Endothelial cell of umbilical vein (primary cell): Measurements from ENCODE around the gene CCK.

Experiments
- EZH2 ChIP-seq: IDR thresholded peaks from 2 replicates; pipeline ENCODE4 v1.6.1; 2012; ENCODE audit warnings: borderline replicate concordance, low read depth, mild to moderate bottlenecking, moderate library complexity, low read length, inconsistent platforms; ENCODE audit not compliant: severe bottlenecking
- FOS ChIP-seq: IDR thresholded peaks from 2 replicates; pipeline ENCODE4 v1.6.1; 2011; ENCODE audit warnings: mild to moderate bottlenecking, low read length, moderate library complexity, borderline replicate concordance; ENCODE audit not compliant: insufficient read depth
- MYC ChIP-seq: IDR thresholded peaks from one replicate; pipeline ENCODE4 v1.6.1; 2011; ENCODE audit warnings: mild to moderate bottlenecking, low read depth, low read length
- POLR2A ChIP-seq: IDR thresholded peaks from 2 replicates; pipeline ENCODE4 v1.6.1; 2012; ENCODE audit warnings: low read depth, mild to moderate bottlenecking, control low read depth, low read length
- TF ChIP-seq, protein P1 (sequence below), 2 donors: IDR thresholded peaks; 1 replicate in 1 of 2; 2 replicates in 1 of 2; pipeline ENCODE4 v1.5.1; 2011; ENCODE audit warnings: low read length in 2 of 2, mild to moderate bottlenecking in 2 of 2, moderate library complexity in 2 of 2, control low read depth in 1 of 2, inconsistent platforms in 1 of 2, low read depth in 1 of 2; ENCODE audit not compliant: insufficient read depth in 1 of 2; ENCODE audit errors: extremely low read depth in 1 of 2

DNA sequence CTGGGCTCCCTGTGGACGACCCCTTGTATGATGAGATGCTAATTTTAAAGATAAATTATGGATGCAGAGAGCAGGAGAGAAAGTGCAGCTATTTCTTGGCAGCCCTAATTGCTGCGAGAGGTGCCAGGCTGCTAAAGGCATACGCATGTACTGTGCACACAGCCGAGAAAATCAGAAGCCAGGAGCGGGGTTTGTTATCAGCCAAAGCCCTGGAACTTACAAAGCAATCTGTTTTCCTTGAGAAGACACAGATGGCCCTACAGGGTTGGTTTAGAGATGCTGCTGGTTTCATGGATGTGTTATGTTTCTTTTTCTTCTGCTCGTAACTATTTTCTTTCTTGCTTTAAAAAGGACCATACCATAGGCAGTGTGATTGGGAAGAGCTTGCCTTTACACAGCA is 11.7 kb upstream of the CCK start:
- TF ChIP-seq, protein P1, sequence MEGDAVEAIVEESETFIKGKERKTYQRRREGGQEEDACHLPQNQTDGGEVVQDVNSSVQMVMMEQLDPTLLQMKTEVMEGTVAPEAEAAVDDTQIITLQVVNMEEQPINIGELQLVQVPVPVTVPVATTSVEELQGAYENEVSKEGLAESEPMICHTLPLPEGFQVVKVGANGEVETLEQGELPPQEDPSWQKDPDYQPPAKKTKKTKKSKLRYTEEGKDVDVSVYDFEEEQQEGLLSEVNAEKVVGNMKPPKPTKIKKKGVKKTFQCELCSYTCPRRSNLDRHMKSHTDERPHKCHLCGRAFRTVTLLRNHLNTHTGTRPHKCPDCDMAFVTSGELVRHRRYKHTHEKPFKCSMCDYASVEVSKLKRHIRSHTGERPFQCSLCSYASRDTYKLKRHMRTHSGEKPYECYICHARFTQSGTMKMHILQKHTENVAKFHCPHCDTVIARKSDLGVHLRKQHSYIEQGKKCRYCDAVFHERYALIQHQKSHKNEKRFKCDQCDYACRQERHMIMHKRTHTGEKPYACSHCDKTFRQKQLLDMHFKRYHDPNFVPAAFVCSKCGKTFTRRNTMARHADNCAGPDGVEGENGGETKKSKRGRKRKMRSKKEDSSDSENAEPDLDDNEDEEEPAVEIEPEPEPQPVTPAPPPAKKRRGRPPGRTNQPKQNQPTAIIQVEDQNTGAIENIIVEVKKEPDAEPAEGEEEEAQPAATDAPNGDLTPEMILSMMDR (IDR thresholded peaks at IDR 0.05; ENCODE audit: extremely low read depth in 1 of 2, insufficient read depth in 1 of 2, low read depth in 1 of 2, low read length in 2 of 2), result no peak
- TF ChIP-seq POLR2A (no peak), EZH2 (no peak), FOS (no peak), MYC (no peak)
